Liver (tissue), 9 donors: ENCODE data around the gene MISP. TPM values are rescaled to one million over a fixed set of nuclear protein-coding genes. Genes with fewer than 3 reads are reported as not detected.

Experiments used
- DNase-seq: peaks from one replicate; pipeline ENCODE4 v3.0.0-alpha.2; 2017; ENCODE audit warnings: low spot score
- H3K27ac ChIP-seq, 2 donors: one replicate each; pipeline ENCODE4 v1.7.0; 2013; ENCODE audit warnings: inconsistent platforms in 2 of 2, low read length in 2 of 2, control low read depth in 1 of 2, low read depth in 1 of 2, mild to moderate bottlenecking in 1 of 2
- H3K27me3 ChIP-seq, 4 donors: one replicate each; pipeline versions ENCODE4 v1.6.1 to v1.7.0; 2013; ENCODE audit warnings: low read length in 3 of 4, inconsistent platforms in 1 of 4, mild to moderate bottlenecking in 1 of 4, moderate library complexity in 1 of 4; ENCODE audit not compliant: control insufficient read depth in 4 of 4, insufficient read depth in 4 of 4
- H3K36me3 ChIP-seq, 4 donors: one replicate each; pipeline versions ENCODE4 v1.6.1 to v1.7.0; 2013; ENCODE audit warnings: low read length in 3 of 4, mild to moderate bottlenecking in 3 of 4, low read depth in 1 of 4, moderate library complexity in 1 of 4; ENCODE audit not compliant: control insufficient read depth in 4 of 4, insufficient read depth in 3 of 4
- H3K4me1 ChIP-seq, 4 donors: one replicate each; pipeline versions ENCODE4 v1.6.1 to v1.7.0; 2013; ENCODE audit warnings: low read length in 3 of 4, mild to moderate bottlenecking in 3 of 4, moderate library complexity in 1 of 4; ENCODE audit not compliant: control insufficient read depth in 4 of 4, insufficient read depth in 4 of 4
- H3K4me3 ChIP-seq, 3 donors: one replicate each; pipeline versions ENCODE4 v1.6.1 to v1.7.0; 2013; ENCODE audit warnings: low read length in 3 of 3, control low read depth in 1 of 3, low read depth in 1 of 3, mild to moderate bottlenecking in 1 of 3
- H3K9ac ChIP-seq, 2 donors: one replicate each; pipeline ENCODE4 v1.7.0; 2013; ENCODE audit warnings: low read length in 2 of 2, mild to moderate bottlenecking in 2 of 2, moderate library complexity in 2 of 2, control low read depth in 1 of 2, low read depth in 1 of 2
- H3K9me3 ChIP-seq, 4 donors: one replicate each; pipeline versions ENCODE4 v1.6.1 to v1.7.0; 2013; ENCODE audit warnings: low read length in 3 of 4; ENCODE audit not compliant: control insufficient read depth in 4 of 4
- ATF3 ChIP-seq: IDR thresholded peaks from 2 replicates; pipeline ENCODE4 v1.6.1; 2016; ENCODE audit warnings: antibody characterized with exemption
- CTCF ChIP-seq: fragments of 150-350 bp; IDR thresholded peaks from 2 replicates; pipeline ENCODE4 v1.5.1; 2017; ENCODE audit warnings: improper control_type of control experiment, low read depth, low read length; ENCODE audit not compliant: missing input control
- EGR1 ChIP-seq, 2 donors: IDR thresholded peaks; 2 replicates each; pipeline ENCODE4 v1.6.1; 2016 to 2018; ENCODE audit warnings: antibody characterized with exemption in 2 of 2, low read depth in 2 of 2
- FOXA1 ChIP-seq: IDR thresholded peaks from 2 replicates; pipeline ENCODE4 v1.6.1; 2016; ENCODE audit warnings: antibody characterized with exemption
- FOXA2 ChIP-seq: IDR thresholded peaks from 2 replicates; pipeline ENCODE4 v1.6.1; 2016; ENCODE audit warnings: antibody characterized with exemption
- GABPA ChIP-seq, 2 donors: IDR thresholded peaks in 1 of 2; conservative IDR thresholded peaks in 1 of 2; 2 replicates each; pipeline ENCODE4 v1.6.1; 2016; ENCODE audit warnings: antibody characterized with exemption in 2 of 2, mild to moderate bottlenecking in 1 of 2, moderate library complexity in 1 of 2
- HNF4A ChIP-seq, 2 donors: conservative IDR thresholded peaks; 2 replicates each; pipeline ENCODE4 v1.6.1; 2016; ENCODE audit warnings: antibody characterized with exemption in 2 of 2, mild to moderate bottlenecking in 2 of 2
- HNF4G ChIP-seq: IDR thresholded peaks from 2 replicates; pipeline ENCODE4 v1.6.1; 2016; ENCODE audit warnings: antibody characterized with exemption
- MAX ChIP-seq: IDR thresholded peaks from 2 replicates; pipeline ENCODE4 v1.6.1; 2016; ENCODE audit warnings: antibody characterized with exemption
- NR2F2 ChIP-seq: IDR thresholded peaks from 2 replicates; pipeline ENCODE4 v1.6.1; 2016; ENCODE audit warnings: antibody characterized with exemption
- REST ChIP-seq: IDR thresholded peaks from 2 replicates; pipeline ENCODE4 v1.6.1; 2016; ENCODE audit warnings: antibody characterized with exemption, mild to moderate bottlenecking
- RXRA ChIP-seq, 2 donors: IDR thresholded peaks; 2 replicates each; pipeline ENCODE4 v1.6.1; 2017 to 2018; ENCODE audit warnings: antibody characterized with exemption in 2 of 2, mild to moderate bottlenecking in 1 of 2
- SP1 ChIP-seq: IDR thresholded peaks from 2 replicates; pipeline ENCODE4 v1.6.1; 2018; ENCODE audit warnings: antibody characterized with exemption, mild to moderate bottlenecking
- TAF1 ChIP-seq: conservative IDR thresholded peaks from 2 replicates; pipeline ENCODE4 v1.6.1; 2016; ENCODE audit warnings: antibody characterized with exemption, mild to moderate bottlenecking
- ZBTB33 ChIP-seq: IDR thresholded peaks from 2 replicates; pipeline ENCODE4 v1.6.1; 2016; ENCODE audit warnings: antibody characterized with exemption
- WGBS: extraction: QIAGEN DNeasy Blood & Tissue Kit; methylation state at CpG from one replicate; pipeline ENCODE4 v1.1.7; 2013; 5-methylcytosine and 5-hydroxymethylcytosine counted together
- polyA plus RNA-seq, 2 donors: library from polyadenylated mRNA; stranded (reverse) in 1 of 2; unstranded in 1 of 2; fragments of 200-250 nt in 1 of 2; fragments of >200 nt in 1 of 2; fragmentation: Nextera tagmentation in 1 of 2; extraction: Ambion mirVana in 1 of 2; gene quantifications; one replicate each; pipeline versions ENCODE4 v1.2.1 to v1.2.3, GENCODE V29; 2013 to 2015
- total RNA-seq, 2 donors: library from RNA; depleted of rRNA; stranded (reverse); fragments of >200 nt; gene quantifications; one replicate each; pipeline ENCODE4 v1.2.3, GENCODE V29; 2014
- donor health status: healthy.
- donor health status: healthy.
- donor health status: healthy.
- donor health status: healthy.
- donor health status: healthy.

MISP gene
- total and polyA plus RNA-seq, 4 donors, result 0.05 to 0.08 TPM; not detected in 2

- Histone ChIP-seq H3K9ac (no peak overlapping the region), H3K4me3 (no peak overlapping the region), H3K36me3 (peaks cover 37 to 75% (median 64%) of the 10 kb centered on the region in 4 donors), H3K27me3 (no peaks in the 10 kb centered on the region), H3K9me3 (no peaks in the 10 kb centered on the region), H3K27ac (no peak overlapping the region), H3K4me1 (no peaks in the 10 kb centered on the region)
- TF ChIP-seq FOXA1 (no peak), FOXA2 (no peak), RXRA (IDR thresholded peaks at IDR 0.05) (no peak), ATF3 (no peak), HNF4A (conservative IDR thresholded peaks at IDR 0.05) (no peak), CTCF (no peak), REST (no peak), NR2F2 (no peak)
- DNase-seq, result peak; percentile 31
- 95% methylated on average over 26 of the region's 26 CpGs for WGBS
Measured at GRCh38 chr19:808423-808775, 57.5 kb downstream of the MISP start.

GRCh38 chr19:810077-810855 lies 59.4 kb downstream of the MISP start:
- TF ChIP-seq NR2F2 (no peak), HNF4A (conservative IDR thresholded peaks at IDR 0.05) (no peak), ATF3 (no peak), MAX (no peak), FOXA1 (no peak), SP1 (no peak), TAF1 (no peak), REST (no peak), HNF4G (no peak), ZBTB33 (no peak), GABPA (IDR thresholded peaks at IDR 0.05 in 1 of 2, conservative IDR thresholded peaks at IDR 0.05 in 1 of 2) (no peak), RXRA (IDR thresholded peaks at IDR 0.05) (no peak), EGR1 (IDR thresholded peaks at IDR 0.05; ENCODE audit: low read depth in 2 of 2) (no peak)
- no peaks in the 10 kb centered on the region for H3K27me3 ChIP-seq
- peaks cover 31 to 59% (median 50%) of the 10 kb centered on the region in 4 donors for H3K36me3 ChIP-seq
- H3K4me3 ChIP-seq, result no peak overlapping the region
- no peak for DNase-seq
- H3K4me1 ChIP-seq, result no peaks in the 10 kb centered on the region
- no peaks in the 10 kb centered on the region for H3K9me3 ChIP-seq
- H3K9ac ChIP-seq, result no peak overlapping the region
- no peak overlapping the region for H3K27ac ChIP-seq
- 89% methylated on average over 30 of the region's 30 CpGs for WGBS
